HCT116 (cell line): ENCODE data around the gene CDC6.

ENCODE experiments used
- ELF1 ChIP-seq: IDR thresholded peaks from 2 replicates; pipeline ENCODE4 v1.6.1; 2012; ENCODE audit warnings: low read depth, borderline replicate concordance
- EZH2 ChIP-seq: fragments of 200-600 bp; sonication (generic); IDR thresholded peaks from 2 replicates; pipeline ENCODE4 v1.6.1; 2017; ENCODE audit warnings: antibody characterized with exemption, mixed run types
- EZH2phosphoT487 ChIP-seq: fragments of 200-600 bp; IDR thresholded peaks from 2 replicates; pipeline ENCODE4 v1.6.1; 2018; ENCODE audit warnings: antibody characterized with exemption, borderline replicate concordance
- POLR2A ChIP-seq: IDR thresholded peaks from 2 replicates; pipeline ENCODE4 v1.7.0; 2011; ENCODE audit warnings: borderline replicate concordance; ENCODE audit not compliant: insufficient read depth, insufficient read length; ENCODE audit errors: extremely low read depth
- RAD21 ChIP-seq: IDR thresholded peaks from 2 replicates; pipeline ENCODE4 v1.6.1; 2012; ENCODE audit warnings: low read depth, mild to moderate bottlenecking
- SRF ChIP-seq: IDR thresholded peaks from 2 replicates; pipeline ENCODE4 v1.6.1; 2012; ENCODE audit warnings: low read depth
- YY1 ChIP-seq: IDR thresholded peaks from 2 replicates; pipeline ENCODE4 v1.6.1; 2011; ENCODE audit warnings: low read length, low read depth, moderate library complexity, mild to moderate bottlenecking; ENCODE audit not compliant: insufficient replicate concordance; ENCODE audit errors: extremely low read depth
- TF ChIP-seq, protein P1 (sequence below), 3 experiments: fragments of 200-600 bp in 1 of 3; sonication (generic) in 1 of 3; IDR thresholded peaks in 2 of 3; conservative IDR thresholded peaks in 1 of 3; 2 replicates each; pipeline ENCODE4 v1.5.1; 2012 to 2017; ENCODE audit warnings: low read depth in 2 of 3, low read length in 2 of 3, antibody characterized with exemption in 1 of 3, borderline replicate concordance in 1 of 3, control low read depth in 1 of 3, mild to moderate bottlenecking in 1 of 3, mixed read lengths in 1 of 3, mixed run types in 1 of 3, moderate library complexity in 1 of 3; ENCODE audit not compliant: insufficient read depth in 1 of 3
- TF ChIP-seq, protein P2 (sequence below): IDR thresholded peaks from 2 replicates; pipeline ENCODE4 v1.6.1; 2012

DNA sequence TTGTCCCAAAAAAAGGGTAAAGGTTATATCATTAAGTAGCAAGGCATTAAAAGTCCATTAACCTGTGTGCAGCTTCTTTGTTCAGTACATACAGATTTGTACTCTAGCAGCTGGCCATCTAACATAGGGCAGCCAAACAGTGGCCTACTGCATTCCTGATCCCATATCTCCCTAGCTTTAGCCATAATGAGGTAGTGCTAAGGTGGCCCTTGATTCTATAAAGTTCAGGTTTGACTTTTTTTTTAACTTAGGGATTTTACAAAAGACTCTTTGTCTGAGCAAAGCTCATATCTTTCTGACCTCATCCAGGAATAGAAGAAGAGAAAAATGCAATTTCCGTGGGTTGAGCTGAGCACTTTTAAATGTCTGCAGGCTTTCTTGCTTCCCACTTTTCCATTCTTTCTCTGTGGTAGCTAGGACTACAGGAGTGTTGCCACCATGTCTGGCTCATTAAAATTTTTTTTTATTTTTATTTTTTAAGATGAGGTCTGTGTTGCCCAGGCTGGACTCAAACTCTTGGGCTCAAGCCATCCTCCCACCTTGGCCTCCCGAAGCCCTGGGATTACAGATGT is 19.5 kb upstream of the CDC6 start:
- TF ChIP-seq, protein P1, sequence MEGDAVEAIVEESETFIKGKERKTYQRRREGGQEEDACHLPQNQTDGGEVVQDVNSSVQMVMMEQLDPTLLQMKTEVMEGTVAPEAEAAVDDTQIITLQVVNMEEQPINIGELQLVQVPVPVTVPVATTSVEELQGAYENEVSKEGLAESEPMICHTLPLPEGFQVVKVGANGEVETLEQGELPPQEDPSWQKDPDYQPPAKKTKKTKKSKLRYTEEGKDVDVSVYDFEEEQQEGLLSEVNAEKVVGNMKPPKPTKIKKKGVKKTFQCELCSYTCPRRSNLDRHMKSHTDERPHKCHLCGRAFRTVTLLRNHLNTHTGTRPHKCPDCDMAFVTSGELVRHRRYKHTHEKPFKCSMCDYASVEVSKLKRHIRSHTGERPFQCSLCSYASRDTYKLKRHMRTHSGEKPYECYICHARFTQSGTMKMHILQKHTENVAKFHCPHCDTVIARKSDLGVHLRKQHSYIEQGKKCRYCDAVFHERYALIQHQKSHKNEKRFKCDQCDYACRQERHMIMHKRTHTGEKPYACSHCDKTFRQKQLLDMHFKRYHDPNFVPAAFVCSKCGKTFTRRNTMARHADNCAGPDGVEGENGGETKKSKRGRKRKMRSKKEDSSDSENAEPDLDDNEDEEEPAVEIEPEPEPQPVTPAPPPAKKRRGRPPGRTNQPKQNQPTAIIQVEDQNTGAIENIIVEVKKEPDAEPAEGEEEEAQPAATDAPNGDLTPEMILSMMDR (IDR thresholded peaks at IDR 0.05 in 2 of 3, conservative IDR thresholded peaks at IDR 0.05 in 1 of 3; ENCODE audit: borderline replicate concordance in 1 of 3, insufficient read depth in 1 of 3, low read depth in 2 of 3, low read length in 2 of 3): no peak
- TF ChIP-seq POLR2A (no peak), EZH2 (no peak), EZH2phosphoT487 (no peak), ELF1 (no peak), SRF (no peak), RAD21 (no peak), YY1 (no peak)
- TF ChIP-seq, protein P2, sequence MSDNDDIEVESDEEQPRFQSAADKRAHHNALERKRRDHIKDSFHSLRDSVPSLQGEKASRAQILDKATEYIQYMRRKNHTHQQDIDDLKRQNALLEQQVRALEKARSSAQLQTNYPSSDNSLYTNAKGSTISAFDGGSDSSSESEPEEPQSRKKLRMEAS: no peak
